NCI-H128 (cell line): ENCODE measurements around the gene BCKDK.
"Not testable (repeated sequence)": the region's sequence is repeated elsewhere in the genome, so short reads cannot be mapped to it uniquely, and the experiment has no call there.

Experiments used
- DNase-seq: peaks from one replicate; lab custom pipeline; 2025; ENCODE audit not compliant: unreplicated experiment; lab: John Stamatoyannopoulos, UW

Gene BCKDK

GRCh38 chr16:31094424-31095120, 13.6 kb upstream of the BCKDK start, which contains the start of gene VKORC1:
TSS of gene VKORC1 (minus strand) at chr16:31094797. CDS start at chr16:31094729, 68 bp downstream.
- peak; percentile 90 for DNase-seq

DNA sequence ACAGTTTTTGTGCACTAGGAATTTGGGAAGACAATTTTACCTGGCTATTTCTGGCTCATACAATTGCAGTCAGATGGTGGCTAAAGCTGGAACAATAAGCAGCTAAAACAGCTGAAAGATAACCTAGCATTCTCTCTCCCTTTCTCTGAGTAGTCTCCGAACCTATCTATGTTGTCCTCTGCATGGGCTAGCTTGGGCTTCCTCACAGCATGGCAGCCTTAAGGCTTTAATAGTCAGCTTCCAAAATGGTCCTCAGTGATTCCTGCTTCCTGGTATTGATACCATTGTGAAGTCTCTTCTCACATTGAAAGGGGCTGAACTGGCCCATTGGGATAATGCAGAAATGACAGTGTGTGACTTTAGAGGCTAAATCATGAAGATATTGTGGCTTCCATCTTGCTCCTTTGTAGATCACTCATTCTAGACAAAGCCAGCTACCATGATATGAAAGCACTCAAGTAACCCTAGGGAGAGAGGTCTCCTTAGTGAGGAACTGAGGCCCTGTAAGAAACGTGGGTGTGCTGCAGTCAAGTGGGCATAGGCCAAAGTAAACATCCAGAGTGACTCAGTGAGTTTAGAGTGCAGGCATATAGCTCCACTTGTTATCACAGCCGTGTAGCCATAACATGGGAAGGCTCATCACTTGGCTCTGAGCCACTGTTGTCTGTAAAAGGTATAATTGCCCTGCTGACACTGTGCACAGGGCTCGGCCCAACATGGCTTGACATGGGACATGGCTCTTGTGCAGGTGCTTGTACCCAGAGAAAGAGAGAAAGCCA, 8.1 kb upstream of the BCKDK start:
- DNase-seq: no peak

GRCh38 chr16:31100876-31101641, 7.1 kb upstream of the BCKDK start:
- not testable (repeated sequence) for DNase-seq

DNA sequence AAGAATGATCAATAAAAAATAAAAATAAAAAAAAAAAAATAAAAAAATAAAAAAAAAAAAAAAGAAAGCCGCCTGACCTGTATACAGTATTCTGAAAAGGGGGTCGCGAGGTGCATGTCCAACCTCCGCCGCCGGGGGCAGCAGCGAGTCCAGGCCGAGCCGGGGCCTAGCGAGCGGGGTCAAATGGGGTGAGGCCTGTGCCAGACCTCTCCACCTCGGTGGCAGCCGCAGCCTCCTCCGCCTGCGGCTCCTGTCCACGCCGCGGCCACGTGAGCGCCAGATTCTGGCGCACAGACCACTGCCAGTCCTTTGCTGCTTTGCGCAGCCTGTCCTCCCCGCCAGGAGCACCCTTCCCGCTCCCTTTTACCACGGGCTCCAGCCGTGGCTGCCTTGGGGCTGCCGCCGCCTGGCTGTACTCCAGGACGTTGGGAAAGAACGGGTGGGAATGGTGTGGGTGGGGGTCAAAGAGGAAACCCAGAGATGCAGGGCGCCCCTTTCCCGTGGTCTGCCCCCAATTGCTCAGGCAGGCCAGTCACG, 2.4 kb upstream of the BCKDK start:
- DNase-seq: no peak

GRCh38 chr16:31106509-31107464, 1.4 kb upstream of the BCKDK start:
- DNase-seq: no peak

DNA sequence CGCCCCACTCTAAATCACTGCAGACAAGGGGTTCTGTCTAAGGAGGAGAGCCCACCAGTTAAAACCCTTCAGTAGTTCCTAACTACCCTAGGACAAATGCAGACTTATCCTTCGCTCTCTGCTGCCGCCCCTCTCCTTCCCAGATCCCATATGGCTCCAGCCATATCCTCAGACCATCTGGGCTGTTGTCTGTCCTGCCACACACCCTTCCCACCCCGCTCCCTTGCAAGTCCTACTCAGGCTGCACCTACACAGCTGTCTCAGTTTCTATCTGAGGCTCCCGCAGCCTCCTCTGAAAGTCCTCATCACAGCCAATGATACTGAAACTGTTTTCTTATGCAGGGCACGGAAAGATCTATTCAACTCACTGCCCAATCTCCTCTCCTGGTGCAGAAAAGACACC, 720 bp upstream of the BCKDK start:
- DNase-seq: no peak

- no peak for DNase-seq
Measured at GRCh38 chr16:31108794-31109558, 790 bp downstream of the BCKDK start.

DNA sequence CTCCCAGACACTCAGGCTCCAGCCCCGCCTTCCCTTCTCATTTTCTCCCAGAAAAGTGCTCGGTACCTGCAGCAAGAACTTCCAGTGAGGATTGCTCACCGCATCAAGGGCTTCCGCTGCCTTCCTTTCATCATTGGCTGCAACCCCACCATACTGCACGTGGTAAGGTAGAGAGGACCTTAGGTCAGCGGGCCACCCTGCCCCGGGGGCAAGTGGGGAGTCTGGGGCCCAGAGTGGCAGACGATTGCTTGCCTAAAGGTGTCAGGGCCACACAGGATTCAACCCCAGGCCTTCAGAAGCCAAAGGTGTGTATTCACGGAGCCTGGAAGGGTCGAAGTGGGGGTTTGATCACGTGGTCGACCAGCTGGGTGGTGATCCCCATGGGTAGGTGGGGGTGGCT, 1.4 kb downstream of the BCKDK start:
- DNase-seq: no peak

GRCh38 chr16:31110106-31111034, 2.2 kb downstream of the BCKDK start:
- no peak for DNase-seq

DNA sequence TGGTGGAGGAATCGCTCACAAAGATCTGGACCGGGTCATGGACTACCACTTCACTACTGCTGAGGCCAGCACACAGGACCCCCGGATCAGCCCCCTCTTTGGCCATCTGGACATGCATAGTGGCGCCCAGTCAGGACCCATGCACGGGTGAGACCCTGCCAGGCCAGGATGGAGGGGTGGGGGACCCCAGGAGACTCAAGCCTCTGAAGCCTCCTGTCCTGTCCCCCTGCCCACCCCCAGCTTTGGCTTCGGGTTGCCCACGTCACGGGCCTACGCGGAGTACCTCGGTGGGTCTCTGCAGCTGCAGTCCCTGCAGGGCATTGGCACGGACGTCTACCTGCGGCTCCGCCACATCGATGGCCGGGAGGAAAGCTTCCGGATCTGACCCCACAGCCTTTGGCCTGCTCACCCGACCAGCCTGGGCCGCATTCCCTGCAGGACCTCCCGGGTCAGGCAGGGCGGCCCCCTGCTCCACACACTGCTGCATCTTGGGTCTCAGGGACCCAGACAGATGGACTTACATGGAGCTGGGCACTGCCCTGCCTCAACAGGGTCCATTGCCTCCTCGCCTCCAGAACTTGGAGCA, 3.8 kb downstream of the BCKDK start:
- DNase-seq: no peak

DNA sequence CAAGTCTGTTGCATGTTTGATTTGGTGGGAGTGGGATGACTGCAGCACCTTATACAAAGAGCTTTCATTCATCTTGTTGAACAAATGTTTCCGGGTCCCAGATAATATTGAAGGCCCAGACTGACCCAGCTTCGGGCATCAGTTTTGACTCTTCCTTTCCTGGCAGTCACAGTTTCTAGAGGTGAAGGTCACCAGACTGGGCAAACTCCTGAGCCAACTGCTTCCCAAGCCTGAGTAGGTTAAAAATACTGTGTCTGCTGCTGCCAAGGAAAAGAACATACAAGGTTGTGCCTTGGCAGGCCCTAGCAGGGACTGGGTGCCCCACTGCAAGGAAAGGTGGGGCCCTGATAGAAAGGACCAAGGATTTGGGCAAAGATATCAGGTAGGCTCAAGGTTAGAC, 4.5 kb downstream of the BCKDK start:
- DNase-seq: no peak

- DNase-seq: no peak
Measured at GRCh38 chr16:31113121-31114120, 5.2 kb downstream of the BCKDK start.

DNA sequence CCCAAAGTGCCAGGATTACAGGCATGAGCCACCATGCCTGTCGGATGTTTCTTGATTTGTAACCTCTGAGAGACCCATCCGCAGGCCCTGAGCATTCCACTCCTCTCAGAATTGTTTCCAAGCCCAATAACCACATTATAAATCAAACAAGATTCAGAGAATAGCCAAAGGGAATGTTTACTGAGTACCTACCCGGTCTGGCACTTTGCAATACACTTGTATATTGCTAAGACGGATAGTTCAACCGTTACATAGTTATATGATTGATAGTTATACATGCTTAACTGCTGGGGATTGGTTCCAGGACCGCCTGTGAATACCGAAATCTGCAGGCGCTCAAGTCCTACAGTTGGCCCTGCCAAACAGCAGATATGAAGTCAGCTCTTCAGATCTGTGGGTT, 6.3 kb downstream of the BCKDK start:
- DNase-seq: no peak

DNA sequence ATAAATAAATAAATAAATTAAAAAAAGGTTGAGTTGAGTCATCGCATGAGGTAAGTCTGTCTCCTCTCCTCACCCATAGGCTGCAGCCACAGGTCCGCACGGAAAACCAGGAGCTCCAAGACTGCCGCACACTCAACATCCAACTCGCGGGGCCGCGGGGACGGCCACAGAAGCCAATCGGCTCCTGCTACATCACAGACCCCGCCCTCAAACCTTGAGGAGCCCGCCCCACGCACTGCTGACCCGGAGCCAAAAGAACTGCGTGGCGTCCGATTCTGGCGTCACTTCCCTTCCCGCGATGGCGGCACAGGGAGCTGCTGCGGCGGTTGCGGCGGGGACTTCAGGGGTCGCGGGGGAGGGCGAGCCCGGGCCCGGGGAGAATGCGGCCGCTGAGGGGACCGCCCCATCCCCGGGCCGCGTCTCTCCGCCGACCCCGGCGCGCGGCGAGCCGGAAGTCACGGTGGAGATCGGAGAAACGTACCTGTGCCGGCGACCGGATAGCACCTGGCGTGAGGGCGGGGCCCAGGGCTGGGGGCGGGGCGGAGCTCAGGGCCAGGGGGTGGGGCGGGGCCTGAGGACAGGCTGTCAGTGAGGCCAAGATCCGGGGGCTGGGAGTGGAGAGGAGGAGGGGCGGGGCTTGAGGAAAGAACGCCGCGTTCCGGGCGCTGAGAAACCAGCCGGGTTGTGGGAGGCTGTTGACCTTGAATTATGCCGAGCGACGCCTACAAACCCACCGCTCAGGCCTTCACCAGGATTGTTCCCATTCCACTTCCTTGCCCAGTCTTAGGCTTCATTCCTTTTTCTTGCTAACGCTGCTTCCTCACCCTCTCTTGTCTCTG, 9.4 kb downstream of the BCKDK start, which contains the start of gene KAT8:
TSS of gene KAT8 (plus strand) at position 281 of the 839 bp plus-strand sequence. CDS start at position 299, 18 bp downstream.
- DNase-seq: peak; percentile 90

- no peak for DNase-seq
Measured at GRCh38 chr16:31118223-31119155, 10.3 kb downstream of the BCKDK start.
